Forelimb muscle (tissue), 1 donor: ENCODE data around the gene ORAI2. TPM values are rescaled to one million over a fixed set of nuclear protein-coding genes. Genes with fewer than 3 reads are reported as not detected.
"Not testable (repeated sequence)": the region's sequence is repeated elsewhere in the genome, so short reads cannot be mapped to it uniquely, and the experiment has no call there.

Experiments used
- DNase-seq: peaks from one replicate; pipeline ENCODE4 v3.0.0-alpha.2; 2013; ENCODE audit warnings: low read depth
- polyA plus RNA-seq: library from polyadenylated mRNA; unstranded; fragments of 120-200 nt; gene quantifications from one replicate; pipeline ENCODE4 v1.2.1, GENCODE V29; 2013; ENCODE audit not compliant: insufficient read length

ORAI2 gene
- polyA plus RNA-seq, 1 donor, result 7.4 TPM

GRCh38 chr7:102469972-102470825, 36.8 kb downstream of the ORAI2 start:
- DNase-seq, result no peak

- DNase-seq, result no peak
Measured at GRCh38 chr7:102471791-102472125, 38.4 kb downstream of the ORAI2 start.

- no peak for DNase-seq
Measured at GRCh38 chr7:102472126-102473041, 39.0 kb downstream of the ORAI2 start.

- DNase-seq, result no peak
Measured at GRCh38 chr7:102473271-102473991, 40.1 kb downstream of the ORAI2 start.

- not testable (repeated sequence) for DNase-seq
Measured at GRCh38 chr7:102474116-102474515, 40.7 kb downstream of the ORAI2 start.

GRCh38 chr7:102474736-102475435, 41.5 kb downstream of the ORAI2 start:
- DNase-seq, result not testable (repeated sequence)

GRCh38 chr7:102478314-102479208, 45.2 kb downstream of the ORAI2 start, which contains the start of gene POLR2J:
Gene POLR2J, minus strand, starts transcription at chr7:102478922. Its CDS starts 62 bp downstream, at chr7:102478860.
- not testable (repeated sequence) for DNase-seq

GRCh38 chr7:102479209-102479584, 45.8 kb downstream of the ORAI2 start:
- not testable (repeated sequence) for DNase-seq

GRCh38 chr7:102479982-102480637, 46.7 kb downstream of the ORAI2 start:
- not testable (repeated sequence) for DNase-seq

- DNase-seq, result not testable (repeated sequence)
Measured at GRCh38 chr7:102481962-102482361, 48.6 kb downstream of the ORAI2 start.

- DNase-seq, result not testable (repeated sequence)
Measured at GRCh38 chr7:102484317-102484716, 50.9 kb downstream of the ORAI2 start.

GRCh38 chr7:102490529-102491075, 57.2 kb downstream of the ORAI2 start:
- DNase-seq, result not testable (repeated sequence)

GRCh38 chr7:102493220-102493935, 60.0 kb downstream of the ORAI2 start:
- DNase-seq, result not testable (repeated sequence)

- DNase-seq, result not testable (repeated sequence)
Measured at GRCh38 chr7:102494026-102494425, 60.7 kb downstream of the ORAI2 start.

- not testable (repeated sequence) for DNase-seq
Measured at GRCh38 chr7:102494473-102495149, 61.2 kb downstream of the ORAI2 start.

GRCh38 chr7:102496861-102497260, 63.5 kb downstream of the ORAI2 start:
- not testable (repeated sequence) for DNase-seq

GRCh38 chr7:102497308-102497707, 63.9 kb downstream of the ORAI2 start:
- not testable (repeated sequence) for DNase-seq

GRCh38 chr7:102498321-102498720, 64.9 kb downstream of the ORAI2 start:
- DNase-seq, result not testable (repeated sequence)
